Measurements from ENCODE around the gene FMN2.

Gene FMN2

DNA sequence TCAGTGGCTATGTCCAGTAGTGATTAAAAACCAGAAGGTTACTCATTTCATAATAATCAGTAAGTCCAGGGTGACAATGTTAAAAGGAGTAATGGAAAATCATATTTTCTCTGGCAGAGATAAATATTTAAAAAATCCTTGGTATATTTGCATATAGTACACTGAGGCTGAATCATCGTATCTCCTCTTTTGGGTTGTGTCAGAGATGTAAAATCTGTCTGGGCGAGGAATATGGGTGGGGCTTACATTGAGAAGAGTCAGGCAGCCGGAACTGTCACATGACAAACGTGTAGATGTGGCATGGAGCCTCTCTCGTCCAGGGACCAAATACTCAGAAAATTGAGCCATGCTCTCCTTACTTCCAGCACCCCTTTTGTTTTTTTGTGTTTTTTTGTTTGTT lies 120.9 kb downstream of the FMN2 start:
- DNase-seq: no peak
- H2BK5ac ChIP-seq (ENCODE audit: low read depth, low read length, poor library complexity): no peak overlapping the region

DNA sequence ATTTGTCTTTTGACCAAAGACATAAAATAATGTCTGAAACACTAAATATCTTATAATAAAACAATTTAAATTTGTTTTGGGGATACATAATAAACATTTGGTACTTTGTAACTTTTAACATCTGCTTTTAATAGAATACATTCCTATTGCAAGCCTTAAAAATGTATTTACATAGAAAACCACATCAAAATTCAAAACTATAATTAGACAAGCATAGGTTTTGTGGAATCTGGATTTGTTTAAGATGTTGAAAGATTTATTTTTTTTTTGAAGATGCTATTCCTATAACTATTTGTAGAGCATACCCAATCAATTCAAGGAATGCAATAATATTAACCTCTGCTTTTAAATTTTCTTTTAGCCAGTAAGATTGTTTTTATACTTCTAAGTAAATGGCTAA lies 125.7 kb downstream of the FMN2 start:
- no peak overlapping the region for H3K4me2 ChIP-seq (ENCODE audit: low read length)
- H3K27me3 ChIP-seq (ENCODE audit: insufficient read depth, low read length): no peaks in the 10 kb centered on the region
- H2AK5ac ChIP-seq (ENCODE audit: low read length): no peak overlapping the region
- no peak for DNase-seq
- no peak overlapping the region for H2AFZ ChIP-seq (ENCODE audit: insufficient read depth, low read length, poor library complexity)
- no peaks in the 10 kb centered on the region for H3K36me3 ChIP-seq (ENCODE audit: control insufficient read depth in 1 of 2, insufficient read depth in 2 of 2, low read length in 2 of 2)
- no peak overlapping the region for H4K12ac ChIP-seq (ENCODE audit: low read depth, low read length)
- no peak overlapping the region for H2BK12ac ChIP-seq (ENCODE audit: low read length)
- no peak overlapping the region for H4K91ac ChIP-seq (ENCODE audit: low read depth, low read length)
- H2BK120ac ChIP-seq (ENCODE audit: insufficient read depth, low read length, poor library complexity): no peak overlapping the region
- H3K9me3 ChIP-seq (ENCODE audit: insufficient read depth, low read depth, low read length): no peaks in the 10 kb centered on the region
- H2BK5ac ChIP-seq (ENCODE audit: low read depth, low read length, poor library complexity): no peak overlapping the region
- no peak overlapping the region for H3K4ac ChIP-seq (ENCODE audit: low read depth, low read length)
- H4K8ac ChIP-seq (ENCODE audit: low read depth, low read length): no peak overlapping the region
- no peak overlapping the region for H3K9ac ChIP-seq (ENCODE audit: low read length)
- no peak overlapping the region for H3K23ac ChIP-seq (ENCODE audit: low read length)
- no peak overlapping the region for H3K14ac ChIP-seq (ENCODE audit: low read length)
- no peak overlapping the region for H3K18ac ChIP-seq (ENCODE audit: low read length)
- H3K4me3 ChIP-seq (ENCODE audit: low read depth, low read length): no peak overlapping the region
- no peaks in the 10 kb centered on the region for H3K79me2 ChIP-seq (ENCODE audit: control insufficient read depth, insufficient read depth, low read length, poor library complexity)
- no peaks in the 10 kb centered on the region for H3K4me1 ChIP-seq (ENCODE audit: control insufficient read depth in 1 of 2, insufficient read depth in 2 of 2, low read length in 2 of 2)
- H3K27ac ChIP-seq (ENCODE audit: low read depth, low read length): no peak overlapping the region
- H3K79me1 ChIP-seq (ENCODE audit: low read length): no peaks in the 10 kb centered on the region

More for the DNA sequence above, 120.9 kb downstream of the FMN2 start:
- H4K91ac ChIP-seq (ENCODE audit: low read depth, low read length): no peak overlapping the region
- H3K4me2 ChIP-seq (ENCODE audit: low read length): no peak overlapping the region
- no peak overlapping the region for H3K23ac ChIP-seq (ENCODE audit: low read length)
- no peaks in the 10 kb centered on the region for H3K9me3 ChIP-seq (ENCODE audit: insufficient read depth, low read depth, low read length)
- H3K27me3 ChIP-seq (ENCODE audit: insufficient read depth, low read length): no peaks in the 10 kb centered on the region
- H3K4ac ChIP-seq (ENCODE audit: low read depth, low read length): no peak overlapping the region
- H3K18ac ChIP-seq (ENCODE audit: low read length): no peak overlapping the region
- no peak overlapping the region for H4K12ac ChIP-seq (ENCODE audit: low read depth, low read length)
- no peak overlapping the region for H3K27ac ChIP-seq (ENCODE audit: low read depth, low read length)
- no peak overlapping the region for H2AK5ac ChIP-seq (ENCODE audit: low read length)
- H3K79me1 ChIP-seq (ENCODE audit: low read length): no peaks in the 10 kb centered on the region
- H4K8ac ChIP-seq (ENCODE audit: low read depth, low read length): no peak overlapping the region
- H3K4me3 ChIP-seq (ENCODE audit: low read depth, low read length): no peak overlapping the region
- no peaks in the 10 kb centered on the region for H3K4me1 ChIP-seq (ENCODE audit: control insufficient read depth in 1 of 2, insufficient read depth in 2 of 2, low read length in 2 of 2)
- no peak overlapping the region for H3K14ac ChIP-seq (ENCODE audit: low read length)
- no CpG with 5 or more reads among the region's 5 CpGs for WGBS (ENCODE audit: extremely low coverage, insufficient coverage, insufficient read length)
- H3K79me2 ChIP-seq (ENCODE audit: control insufficient read depth, insufficient read depth, low read length, poor library complexity): no peaks in the 10 kb centered on the region
- no peak overlapping the region for H3K9ac ChIP-seq (ENCODE audit: low read length)
- no peak overlapping the region for H2AFZ ChIP-seq (ENCODE audit: insufficient read depth, low read length, poor library complexity)
- H2BK120ac ChIP-seq (ENCODE audit: insufficient read depth, low read length, poor library complexity): no peak overlapping the region
- H2BK12ac ChIP-seq (ENCODE audit: low read length): no peak overlapping the region
- H3K36me3 ChIP-seq (ENCODE audit: control insufficient read depth in 1 of 2, insufficient read depth in 2 of 2, low read length in 2 of 2): no peaks in the 10 kb centered on the region

DNA sequence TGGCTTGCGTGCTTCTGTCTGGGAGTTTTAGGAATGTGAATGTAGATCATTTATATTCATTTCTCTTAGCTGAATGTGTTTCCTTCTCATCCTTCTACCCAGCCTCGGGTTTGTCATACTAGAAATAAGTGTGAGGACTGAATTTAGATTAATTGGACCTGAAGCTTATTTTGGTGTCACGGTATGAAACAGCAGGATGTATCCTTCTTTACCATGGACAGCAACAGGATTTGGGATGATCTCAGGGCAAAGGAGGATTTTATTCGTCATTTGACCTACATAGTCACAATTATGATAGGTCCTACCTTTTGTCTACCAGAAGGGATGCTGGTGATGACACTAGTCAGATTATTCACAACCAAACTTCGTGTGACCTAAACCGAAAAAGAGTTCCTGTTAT lies 127.4 kb downstream of the FMN2 start:
- DNase-seq: no peak
- Histone ChIP-seq H3K9ac (ENCODE audit: low read length) (no peak overlapping the region), H3K79me2 (ENCODE audit: control insufficient read depth, insufficient read depth, low read length, poor library complexity) (no peaks in the 10 kb centered on the region), H3K4me3 (ENCODE audit: low read depth, low read length) (no peak overlapping the region), H2BK5ac (ENCODE audit: low read depth, low read length, poor library complexity) (no peak overlapping the region), H3K4me2 (ENCODE audit: low read length) (no peak overlapping the region), H3K9me3 (ENCODE audit: insufficient read depth, low read depth, low read length) (no peaks in the 10 kb centered on the region), H2AFZ (ENCODE audit: insufficient read depth, low read length, poor library complexity) (no peak overlapping the region), H2BK12ac (ENCODE audit: low read length) (no peak overlapping the region), H3K18ac (ENCODE audit: low read length) (no peak overlapping the region), H3K4ac (ENCODE audit: low read depth, low read length) (no peak overlapping the region), H2AK5ac (ENCODE audit: low read length) (no peak overlapping the region), H3K27ac (ENCODE audit: low read depth, low read length) (no peak overlapping the region), H3K36me3 (ENCODE audit: control insufficient read depth in 1 of 2, insufficient read depth in 2 of 2, low read length in 2 of 2) (no peaks in the 10 kb centered on the region), H3K14ac (ENCODE audit: low read length) (no peak overlapping the region), H4K91ac (ENCODE audit: low read depth, low read length) (no peak overlapping the region), H3K27me3 (ENCODE audit: insufficient read depth, low read length) (no peaks in the 10 kb centered on the region), H3K23ac (ENCODE audit: low read length) (no peak overlapping the region), H4K8ac (ENCODE audit: low read depth, low read length) (no peak overlapping the region), H2BK120ac (ENCODE audit: insufficient read depth, low read length, poor library complexity) (no peak overlapping the region), H3K79me1 (ENCODE audit: low read length) (no peaks in the 10 kb centered on the region), H3K4me1 (ENCODE audit: control insufficient read depth in 1 of 2, insufficient read depth in 2 of 2, low read length in 2 of 2) (no peaks in the 10 kb centered on the region), H4K12ac (ENCODE audit: low read depth, low read length) (no peak overlapping the region)
- WGBS (ENCODE audit: extremely low coverage, insufficient coverage, insufficient read length): no CpG with 5 or more reads among the region's 6 CpGs

DNA sequence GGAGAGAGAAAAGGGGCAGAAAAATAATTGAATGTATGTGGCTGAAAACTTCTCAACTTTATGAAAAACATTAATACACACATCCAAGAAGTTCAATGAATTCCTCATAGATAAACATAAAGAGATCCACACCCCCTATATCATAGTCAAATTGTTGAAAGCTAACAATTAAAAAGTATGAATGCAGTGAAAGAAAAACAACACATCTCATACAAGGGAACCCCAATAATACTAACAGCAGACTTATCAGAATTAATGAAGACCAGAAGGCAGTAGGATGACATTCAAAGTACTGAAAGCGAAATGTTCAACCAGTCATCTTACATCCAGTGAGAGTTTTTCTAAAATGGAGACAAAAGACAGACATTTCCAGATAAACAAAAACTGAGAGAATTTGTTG lies 134.4 kb downstream of the FMN2 start:
- no peak overlapping the region for H3K14ac ChIP-seq (ENCODE audit: low read length)
- H3K36me3 ChIP-seq (ENCODE audit: control insufficient read depth in 1 of 2, insufficient read depth in 2 of 2, low read length in 2 of 2): no peaks in the 10 kb centered on the region
- H3K9me3 ChIP-seq (ENCODE audit: insufficient read depth, low read depth, low read length): no peaks in the 10 kb centered on the region
- no peak overlapping the region for H3K27ac ChIP-seq (ENCODE audit: low read depth, low read length)
- no peak overlapping the region for H2AFZ ChIP-seq (ENCODE audit: insufficient read depth, low read length, poor library complexity)
- no peak overlapping the region for H4K12ac ChIP-seq (ENCODE audit: low read depth, low read length)
- H4K8ac ChIP-seq (ENCODE audit: low read depth, low read length): no peak overlapping the region
- no peak overlapping the region for H3K4me2 ChIP-seq (ENCODE audit: low read length)
- no peak overlapping the region for H3K4me3 ChIP-seq (ENCODE audit: low read depth, low read length)
- no peaks in the 10 kb centered on the region for H3K79me1 ChIP-seq (ENCODE audit: low read length)
- no peak overlapping the region for H3K23ac ChIP-seq (ENCODE audit: low read length)
- H4K91ac ChIP-seq (ENCODE audit: low read depth, low read length): no peak overlapping the region
- H3K9ac ChIP-seq (ENCODE audit: low read length): no peak overlapping the region
- no peak overlapping the region for H3K4ac ChIP-seq (ENCODE audit: low read depth, low read length)
- no peak overlapping the region for H2BK12ac ChIP-seq (ENCODE audit: low read length)
- WGBS (ENCODE audit: extremely low coverage, insufficient coverage, insufficient read length): no CpG with 5 or more reads among the region's 1 CpG
- DNase-seq: no peak
- no peak overlapping the region for H2AK5ac ChIP-seq (ENCODE audit: low read length)
- H2BK5ac ChIP-seq (ENCODE audit: low read depth, low read length, poor library complexity): no peak overlapping the region
- no peak overlapping the region for H3K18ac ChIP-seq (ENCODE audit: low read length)
- no peaks in the 10 kb centered on the region for H3K4me1 ChIP-seq (ENCODE audit: control insufficient read depth in 1 of 2, insufficient read depth in 2 of 2, low read length in 2 of 2)
- no peak overlapping the region for H2BK120ac ChIP-seq (ENCODE audit: insufficient read depth, low read length, poor library complexity)
- no peaks in the 10 kb centered on the region for H3K79me2 ChIP-seq (ENCODE audit: control insufficient read depth, insufficient read depth, low read length, poor library complexity)
- no peaks in the 10 kb centered on the region for H3K27me3 ChIP-seq (ENCODE audit: insufficient read depth, low read length)

DNA sequence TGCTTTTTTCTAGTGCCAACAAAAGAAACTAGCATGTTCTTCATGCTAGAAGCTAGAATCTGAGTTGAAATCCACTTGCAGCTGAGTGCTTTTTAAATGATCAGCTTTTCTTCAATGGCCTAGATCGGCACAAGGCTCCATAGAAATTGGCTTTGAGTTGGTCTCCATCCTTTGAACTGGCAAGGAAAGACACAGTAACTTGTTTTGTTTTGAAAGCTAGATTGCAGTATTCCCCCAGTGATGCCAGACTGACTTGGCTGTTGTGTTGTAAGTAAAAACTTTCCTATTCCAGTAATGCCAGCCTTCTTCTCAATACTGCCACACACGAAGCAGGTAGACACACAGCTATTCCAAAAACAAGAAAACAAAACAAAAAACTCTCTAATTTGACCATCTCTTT lies 139.1 kb downstream of the FMN2 start:
- no peak overlapping the region for H3K4ac ChIP-seq (ENCODE audit: low read depth, low read length)
- H4K8ac ChIP-seq (ENCODE audit: low read depth, low read length): no peak overlapping the region
- no peak overlapping the region for H2AK5ac ChIP-seq (ENCODE audit: low read length)
- H4K91ac ChIP-seq (ENCODE audit: low read depth, low read length): no peak overlapping the region
- DNase-seq: no peak
- no peak overlapping the region for H2BK12ac ChIP-seq (ENCODE audit: low read length)
- WGBS (ENCODE audit: extremely low coverage, insufficient coverage, insufficient read length): no CpG with 5 or more reads among the region's 2 CpGs
- H3K14ac ChIP-seq (ENCODE audit: low read length): no peak overlapping the region
- no peak overlapping the region for H4K12ac ChIP-seq (ENCODE audit: low read depth, low read length)
- no peaks in the 10 kb centered on the region for H3K79me2 ChIP-seq (ENCODE audit: control insufficient read depth, insufficient read depth, low read length, poor library complexity)
- H3K18ac ChIP-seq (ENCODE audit: low read length): no peak overlapping the region
- no peaks in the 10 kb centered on the region for H3K36me3 ChIP-seq (ENCODE audit: control insufficient read depth in 1 of 2, insufficient read depth in 2 of 2, low read length in 2 of 2)
- no peak overlapping the region for H2BK5ac ChIP-seq (ENCODE audit: low read depth, low read length, poor library complexity)
- no peak overlapping the region for H3K4me2 ChIP-seq (ENCODE audit: low read length)
- H3K4me3 ChIP-seq (ENCODE audit: low read depth, low read length): no peak overlapping the region
- no peak overlapping the region for H3K27ac ChIP-seq (ENCODE audit: low read depth, low read length)
- H3K27me3 ChIP-seq (ENCODE audit: insufficient read depth, low read length): no peaks in the 10 kb centered on the region
- no peak overlapping the region for H2AFZ ChIP-seq (ENCODE audit: insufficient read depth, low read length, poor library complexity)
- no peak overlapping the region for H3K23ac ChIP-seq (ENCODE audit: low read length)
- no peaks in the 10 kb centered on the region for H3K79me1 ChIP-seq (ENCODE audit: low read length)
- H3K9ac ChIP-seq (ENCODE audit: low read length): no peak overlapping the region
- H3K9me3 ChIP-seq (ENCODE audit: insufficient read depth, low read depth, low read length): no peaks in the 10 kb centered on the region
- H3K4me1 ChIP-seq (ENCODE audit: control insufficient read depth in 1 of 2, insufficient read depth in 2 of 2, low read length in 2 of 2): no peaks in the 10 kb centered on the region
- no peak overlapping the region for H2BK120ac ChIP-seq (ENCODE audit: insufficient read depth, low read length, poor library complexity)

Measured in trophoblast cell (in vitro differentiated cells and primary cell).